ENCODE results near the gene MLF2. TPM values are rescaled to one million over a fixed set of nuclear protein-coding genes. Genes with fewer than 3 reads are reported as not detected.

Gene MLF2
- polyA plus RNA-seq, 2 of the 4 experiments (the other 2 are of a cell fraction) = 295 to 302 TPM

- peak in 1 of 2 experiments; percentile 36; a peak in 2 of 6 replicates for ATAC-seq
- WGBS (ENCODE audit: missing lambda C conversion rate) = 89% methylated on average over 8 of the region's 8 CpGs
- Histone ChIP-seq H3K9me3 (no peaks in the 10 kb centered on the region), H3K4me3 (no peak overlapping the region), H3K4me2 (no peak overlapping the region), H3K4me1 (peaks cover 4% of the 10 kb centered on the region; the same call in 2 of the 3 replicates), H3K27ac (no peak overlapping the region)
- no peak for DNase-seq (ENCODE audit: low read depth in 1 of 2, low spot score in 1 of 2)
- FAIRE-seq = no peak
- POLR2A ChIA-PET = interaction anchor here (0.9 kb wide), 1 partner anchor 41 kb away, joined by 14 read pairs; the partner anchor contains the start of gene ZNF384
- CTCF ChIA-PET = interaction anchor here (0.9 to 2.5 kb wide), 3 partner anchors 23 to 96 kb away, joined by 3 to 15 read pairs (median 5); partner anchors contain the start of gene MLF2
- TF ChIP-seq CEBPB (IDR thresholded peaks at IDR 0.05) (no peak), HES2 (IDR thresholded peaks at IDR 0.05) (no peak), SREBF2 (IDR thresholded peaks at IDR 0.05) (no peak), HDAC2 (IDR thresholded peaks at IDR 0.05) (no peak), EHF (CRISPR knock-in tag; IDR thresholded peaks at IDR 0.05) (no peak), HOXB13 (CRISPR knock-in tag; IDR thresholded peaks at IDR 0.05; ENCODE audit: low read depth) (no peak), CBX2 (IDR thresholded peaks at IDR 0.05; ENCODE audit: borderline replicate concordance, low read depth) (no peak), RCOR1 (IDR thresholded peaks at IDR 0.05; ENCODE audit: low read depth, low read length) (no peak), BHLHE40 (IDR thresholded peaks at IDR 0.05; ENCODE audit: low read depth, low read length) (no peak), EHMT2 (IDR thresholded peaks at IDR 0.05; ENCODE audit: low read depth) (no peak), CHD4 (IDR thresholded peaks at IDR 0.05; ENCODE audit: borderline replicate concordance) (no peak), FOSL2 (IDR thresholded peaks at IDR 0.05) (no peak), FOSL2 (CRISPR knock-in tag; IDR thresholded peaks at IDR 0.05) (no peak), JUNB (IDR thresholded peaks at IDR 0.05) (no peak)
Observed at GRCh38 chr12:6730169-6730568, 22.8 kb downstream of the MLF2 start.

GRCh38 chr12:6729186-6729585, 23.8 kb downstream of the MLF2 start:
- WGBS (ENCODE audit: missing lambda C conversion rate) = 95% methylated on average over 18 of the region's 18 CpGs
- H3K9me3 ChIP-seq = no peaks in the 10 kb centered on the region
- no peak overlapping the region for H3K27ac ChIP-seq
- FAIRE-seq = no peak
- no peak overlapping the region for H3K4me3 ChIP-seq
- ChIA-PET CTCF (interaction anchor here (2.5 to 7.6 kb wide), 2 partner anchors 24 kb away, joined by 15 to 52 read pairs; partner anchors contain the start of gene MLF2), POLR2A (no interaction called here)
- TF ChIP-seq CHD4 (IDR thresholded peaks at IDR 0.05; ENCODE audit: borderline replicate concordance) (no peak), KDM5A (IDR thresholded peaks at IDR 0.05) (no peak), PBX3 (IDR thresholded peaks at IDR 0.05) (no peak), ZNF302 (CRISPR knock-in tag; IDR thresholded peaks at IDR 0.05) (no peak), ESRRA (IDR thresholded peaks at IDR 0.05; ENCODE audit: borderline replicate concordance, low read length) (no peak), TP53 (CRISPR knock-in tag; IDR thresholded peaks at IDR 0.05) (no peak), POLR2AphosphoS2 (conservative IDR thresholded peaks at IDR 0.05; ENCODE audit: low read length) (no peak)
- DNase-seq (ENCODE audit: low read depth in 1 of 2, low spot score in 1 of 2) = no peak
- H3K4me1 ChIP-seq = peaks cover 9% of the 10 kb centered on the region
- no peak for ATAC-seq
- no peak overlapping the region for H3K4me2 ChIP-seq

- peaks cover 13% of the 10 kb centered on the region for H3K4me1 ChIP-seq
- no peaks in the 10 kb centered on the region for H3K9me3 ChIP-seq
- WGBS (ENCODE audit: missing lambda C conversion rate) = 89% methylated on average over 7 of the region's 7 CpGs
- peak overlapping the region in 1 of 2 experiments; percentile 25; a peak in 2 of 6 replicates for H3K27ac ChIP-seq
- DNase-seq (ENCODE audit: low read depth in 1 of 2, low spot score in 1 of 2) = no peak
- ChIA-PET POLR2A (no interaction called here), CTCF (interaction anchor here (1.6 to 7.6 kb wide), 6 partner anchors 10 to 100 kb away, joined by 4 to 52 read pairs (median 12); partner anchors contain the start of genes MLF2 and ZNF384)
- H3K4me2 ChIP-seq = peak overlapping the region; percentile 94
- FAIRE-seq = no peak
- ATAC-seq = no peak
- no peak overlapping the region for H3K4me3 ChIP-seq
- no peak for TF ChIP-seq BHLHE40 (IDR thresholded peaks at IDR 0.05; ENCODE audit: low read depth, low read length)
- no peak for TF ChIP-seq HOXA7 (CRISPR knock-in tag; IDR thresholded peaks at IDR 0.05)
- TF ChIP-seq EHMT2 (IDR thresholded peaks at IDR 0.05; ENCODE audit: low read depth) = no peak
- TF ChIP-seq RARB (CRISPR knock-in tag; IDR thresholded peaks at IDR 0.05) = no peak
- TF ChIP-seq CBX8 (IDR thresholded peaks at IDR 0.05) = no peak
- TF ChIP-seq HMGXB4 (CRISPR knock-in tag; IDR thresholded peaks at IDR 0.05; ENCODE audit: borderline replicate concordance) = no peak
- no peak for TF ChIP-seq ZNF302 (CRISPR knock-in tag; IDR thresholded peaks at IDR 0.05)
- no peak for TF ChIP-seq ELK1 (IDR thresholded peaks at IDR 0.05; ENCODE audit: low read depth, low read length)
- no peak for TF ChIP-seq MAZ (IDR thresholded peaks at IDR 0.05; ENCODE audit: borderline replicate concordance, low read depth, low read length)
- no peak for TF ChIP-seq MYC (IDR thresholded peaks at IDR 0.05; ENCODE audit: borderline replicate concordance, low read length)
- no peak for TF ChIP-seq CBX2 (IDR thresholded peaks at IDR 0.05; ENCODE audit: borderline replicate concordance, low read depth)
- TF ChIP-seq POLR2AphosphoS2 (conservative IDR thresholded peaks at IDR 0.05; ENCODE audit: low read length) = no peak
- no peak for TF ChIP-seq POLR2A (IDR thresholded peaks at IDR 0.05; ENCODE audit: low read length)
- no peak for TF ChIP-seq HOXB5 (CRISPR knock-in tag; IDR thresholded peaks at IDR 0.05)
- no peak for TF ChIP-seq HDAC2 (IDR thresholded peaks at IDR 0.05)
Observed at GRCh38 chr12:6725350-6725749, 27.6 kb downstream of the MLF2 start.

All from A549 (cell line).